Naive thymus-derived CD4-positive, alpha-beta T cell (primary cell): Measurements from ENCODE around the gene SQSTM1. TPM values are rescaled to one million over a fixed set of nuclear protein-coding genes. Genes with fewer than 3 reads are reported as not detected.

Source experiments
- ATAC-seq: fragments of 150-1000 bp; cut with Tn5 transposase; 2 replicates; pipeline ENCODE4 v1.10.0; 2021; ENCODE audit warnings: mild to moderate bottlenecking, moderate library complexity
- CTCF ChIA-PET: fragments of 350-600 bp; sonication (Branson Sonifier 250); formaldehyde crosslinking; loops from one replicate; lab custom pipeline; 2021; ENCODE audit warnings: antibody characterized with exemption; lab: Charles Lee
- POLR2A ChIA-PET: fragments of 350-600 bp; sonication (Branson Sonifier 250); formaldehyde crosslinking; loops from one replicate; lab custom pipeline; 2021; ENCODE audit warnings: antibody characterized with exemption, inconsistent platforms; lab: Charles Lee
- DNase-seq, 9 donors: peaks; one replicate each; pipeline versions ENCODE4 v3.0.0 to v3.0.0-alpha.2; 2020 to 2022; ENCODE audit warnings: mixed read lengths in 1 of 9
- H3K27ac ChIP-seq: one replicate; pipeline ENCODE4 v1.7.0; 2013; ENCODE audit warnings: mild to moderate bottlenecking, low read depth, low read length, moderate library complexity
- H3K27me3 ChIP-seq, 2 donors: one replicate each; pipeline ENCODE4 v1.7.0; 2013; ENCODE audit warnings: low read length in 2 of 2, mild to moderate bottlenecking in 2 of 2, moderate library complexity in 2 of 2; ENCODE audit not compliant: control insufficient read depth in 2 of 2, insufficient read depth in 2 of 2
- H3K36me3 ChIP-seq, 3 experiments: 1 replicate in 2 of 3; 2 replicates in 1 of 3; pipeline ENCODE4 v1.7.0; 2013; ENCODE audit warnings: low read length in 3 of 3, mild to moderate bottlenecking in 3 of 3, moderate library complexity in 1 of 3; ENCODE audit not compliant: insufficient read depth in 3 of 3, control insufficient read depth in 2 of 3
- H3K4me1 ChIP-seq, 2 donors: one replicate each; pipeline ENCODE4 v1.7.0; 2013; ENCODE audit warnings: low read length in 2 of 2, mild to moderate bottlenecking in 2 of 2, moderate library complexity in 1 of 2; ENCODE audit not compliant: control insufficient read depth in 2 of 2, insufficient read depth in 2 of 2
- H3K4me3 ChIP-seq: 2 replicates; pipeline ENCODE4 v1.7.0; 2013; ENCODE audit warnings: mild to moderate bottlenecking, low read length
- H3K9me3 ChIP-seq, 3 experiments: 1 replicate in 2 of 3; 2 replicates in 1 of 3; pipeline ENCODE4 v1.7.0; 2013; ENCODE audit warnings: low read length in 3 of 3; ENCODE audit not compliant: control insufficient read depth in 2 of 3
- H3K27ac Mint-ChIP-seq, 9 donors: one replicate each; pipeline ENCODE4 v1.8.0; 2020 to 2022; ENCODE audit warnings: mixed read lengths in 9 of 9, mild to moderate bottlenecking in 8 of 9, moderate library complexity in 5 of 9, inconsistent platforms in 2 of 9
- H3K27me3 Mint-ChIP-seq, 5 donors: one replicate each; pipeline ENCODE4 v1.8.0; 2021 to 2022; ENCODE audit warnings: mixed read lengths in 5 of 5, mild to moderate bottlenecking in 1 of 5
- H3K36me3 Mint-ChIP-seq, 5 donors: one replicate each; pipeline ENCODE4 v1.8.0; 2020 to 2022; ENCODE audit warnings: mixed read lengths in 5 of 5, mild to moderate bottlenecking in 3 of 5, inconsistent platforms in 1 of 5
- H3K4me1 Mint-ChIP-seq, 7 donors: one replicate each; pipeline ENCODE4 v1.8.0; 2020 to 2022; ENCODE audit warnings: mixed read lengths in 7 of 7, mild to moderate bottlenecking in 3 of 7, inconsistent platforms in 1 of 7
- H3K4me3 Mint-ChIP-seq, 10 donors: one replicate each; pipeline ENCODE4 v1.8.0; 2020 to 2022; ENCODE audit warnings: mild to moderate bottlenecking in 10 of 10, mixed read lengths in 10 of 10, moderate library complexity in 6 of 10, inconsistent platforms in 2 of 10
- H3K9me3 Mint-ChIP-seq, 11 donors: one replicate each; pipeline ENCODE4 v1.8.0; 2020 to 2022; ENCODE audit warnings: mixed read lengths in 11 of 11, mild to moderate bottlenecking in 4 of 11, inconsistent platforms in 1 of 11, moderate library complexity in 1 of 11
- intact Hi-C, 2 donors: fragments of 100-400 bp; cut with micrococcal nuclease; formaldehyde crosslinking; loops; one replicate each; pipeline ENCODE4 v1.15.1; 2023
- polyA plus RNA-seq, 2 donors: library from polyadenylated mRNA; unstranded; fragments of 300-500 nt; fragmentation: Illumina TruSeq; gene quantifications; one replicate each; pipeline ENCODE4 v1.2.3, GENCODE V29; 2021
- total RNA-seq, 6 experiments: library from RNA in 5 of 6; stranded (reverse) in 5 of 6; gene quantifications; 1 replicate in 5 of 6; 2 replicates in 1 of 6; pipeline ENCODE4 v1.2.3 and lab custom pipeline; 2021 to 2026

Gene SQSTM1
- total and polyA plus RNA-seq, 7 experiments from 2014 or later = 129 to 309 (median 222) TPM

- Histone ChIP-seq H3K4me1 (peaks cover 24 to 28% of the 10 kb centered on the region in 2 donors), H3K9me3 (no peaks in the 10 kb centered on the region), H3K36me3 (no peaks in the 10 kb centered on the region), H3K27ac (peak overlapping the region; percentile 45), H3K27me3 (no peaks in the 10 kb centered on the region), H3K4me3 (no peak overlapping the region)
- CTCF ChIA-PET = interaction anchor here (0.5 to 1.7 kb wide), 4 partner anchors 10 to 523 kb away, joined by 3 to 5 read pairs (median 4); partner anchors contain the start of gene MAML1
- H3K27me3 Mint-ChIP-seq = no peaks in the 10 kb centered on the region
- POLR2A ChIA-PET = interaction anchor here (1.0 to 2.3 kb wide), 6 partner anchors 29 to 169 kb away, joined by 3 to 8 read pairs (median 5); partner anchors contain the start of genes HNRNPH1, MAML1 and MRNIP
- no peak for ATAC-seq
- H3K36me3 Mint-ChIP-seq = peaks cover 0 to 4% (median 0%) of the 10 kb centered on the region in 5 donors
- H3K9me3 Mint-ChIP-seq = peaks cover 0 to 6% (median 0%) of the 10 kb centered on the region in 11 donors
- peaks cover 20 to 33% (median 27%) of the 10 kb centered on the region in 7 donors for H3K4me1 Mint-ChIP-seq
- H3K27ac Mint-ChIP-seq = peak overlapping the region in 6 of 9 donors; percentile 75 to 86 (median 82)
- no peak for DNase-seq
- intact Hi-C loops = no loop called here
- H3K4me3 Mint-ChIP-seq = peak overlapping the region in 9 of 10 donors; percentile 43 to 79 (median 61)
These were observed 27.9 kb upstream of the SQSTM1 start for GRCh38 chr5:179792612-179793467.

GRCh38 chr5:179793468-179794139 is 27.1 kb upstream of the SQSTM1 start, which contains the start of gene LTC4S:
TSS of gene LTC4S (plus strand) at chr5:179793986. CDS start at chr5:179794081, 95 bp downstream.
- Histone ChIP-seq H3K4me1 (peaks cover 24 to 28% of the 10 kb centered on the region in 2 donors), H3K36me3 (peaks cover 0 to 7% (median 0%) of the 10 kb centered on the region in 3 experiments), H3K27ac (peak within 1 kb of the TSS; percentile 68), H3K27me3 (no peaks in the 10 kb centered on the region), H3K9me3 (no peaks in the 10 kb centered on the region), H3K4me3 (peak within 1 kb of the TSS; percentile 48)
- peaks cover 0 to 6% (median 0%) of the 10 kb centered on the region in 11 donors for H3K9me3 Mint-ChIP-seq
- H3K27me3 Mint-ChIP-seq = no peaks in the 10 kb centered on the region
- H3K27ac Mint-ChIP-seq = peak within 1 kb of the TSS; percentile 42 to 91 (median 81)
- DNase-seq = peak in 6 of 9 donors; percentile 30 to 50 (median 48)
- H3K36me3 Mint-ChIP-seq = peaks cover 0 to 4% (median 0%) of the 10 kb centered on the region in 5 donors
- H3K4me3 Mint-ChIP-seq = peak within 1 kb of the TSS; percentile 47 to 83 (median 65)
- peak; percentile 62 for ATAC-seq
- CTCF ChIA-PET = interaction anchor here (0.6 to 4.3 kb wide), 4 partner anchors 11 to 773 kb away, joined by 3 to 36 read pairs (median 4); partner anchors contain the start of gene MAML1
- H3K4me1 Mint-ChIP-seq = peaks cover 20 to 33% (median 27%) of the 10 kb centered on the region in 7 donors
- POLR2A ChIA-PET = interaction anchor here (0.6 to 2.3 kb wide), 10 partner anchors 9 to 170 kb away, joined by 3 to 8 read pairs (median 6); partner anchors contain the start of genes HNRNPH1, MAML1 and MRNIP
- intact Hi-C loops = no loop called here

GRCh38 chr5:179794171-179794570 is 26.5 kb upstream of the SQSTM1 start:
- POLR2A ChIA-PET = interaction anchor here (0.6 to 2.3 kb wide), 11 partner anchors 9 to 171 kb away, joined by 3 to 8 read pairs (median 5); partner anchors contain the start of genes HNRNPH1, MAML1 and MRNIP
- no peaks in the 10 kb centered on the region for H3K9me3 ChIP-seq
- DNase-seq (no peak), ATAC-seq (no peak)
- H3K36me3 Mint-ChIP-seq = peaks cover 0 to 5% (median under 1%) of the 10 kb centered on the region in 5 donors
- intact Hi-C loops = no loop called here
- H3K36me3 ChIP-seq = peaks cover 0 to 12% (median 0%) of the 10 kb centered on the region in 3 experiments
- CTCF ChIA-PET = interaction anchor here (0.6 to 4.3 kb wide), 4 partner anchors 11 to 773 kb away, joined by 3 to 36 read pairs (median 4); partner anchors contain the start of gene MAML1
- H3K9me3 Mint-ChIP-seq = peaks cover 0 to 6% (median 0%) of the 10 kb centered on the region in 11 donors
- H3K27me3 ChIP-seq = no peaks in the 10 kb centered on the region
- peak overlapping the region in 7 of 9 donors; percentile 65 to 91 (median 81) for H3K27ac Mint-ChIP-seq
- peaks cover 20 to 33% (median 27%) of the 10 kb centered on the region in 7 donors for H3K4me1 Mint-ChIP-seq
- peaks cover 24 to 28% of the 10 kb centered on the region in 2 donors for H3K4me1 ChIP-seq
- H3K27me3 Mint-ChIP-seq = no peaks in the 10 kb centered on the region
- H3K4me3 ChIP-seq = peak overlapping the region; percentile 25
- H3K27ac ChIP-seq = peak overlapping the region; percentile 45
- peak overlapping the region; percentile 32 to 83 (median 62) for H3K4me3 Mint-ChIP-seq

DNA sequence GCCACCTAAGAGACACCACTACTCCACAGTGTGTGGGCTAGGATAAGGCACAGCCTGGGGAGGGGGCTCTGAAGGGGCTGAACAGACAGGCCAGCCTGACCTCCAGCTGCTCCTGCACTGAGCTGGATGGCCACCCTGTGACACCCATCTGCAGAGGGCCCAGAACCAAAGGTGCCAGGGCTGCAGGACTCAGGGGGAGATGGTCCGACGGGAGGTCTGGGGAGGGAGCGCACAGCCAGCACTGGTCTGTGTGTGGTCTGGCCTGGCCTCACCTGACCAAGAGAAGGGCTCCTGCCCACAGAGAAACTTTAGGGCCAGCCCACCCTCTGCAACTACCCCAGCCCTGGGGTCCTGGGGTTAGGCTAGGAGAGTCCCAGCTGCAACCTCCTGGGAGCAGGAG is 26.1 kb upstream of the SQSTM1 start:
- H3K36me3 Mint-ChIP-seq = peaks cover 0 to 7% (median 3%) of the 10 kb centered on the region in 5 donors
- Histone ChIP-seq H3K27ac (peak overlapping the region; percentile 68), H3K9me3 (no peaks in the 10 kb centered on the region), H3K36me3 (peaks cover 0 to 16% (median 0%) of the 10 kb centered on the region in 3 experiments), H3K4me3 (peak overlapping the region; percentile 48), H3K4me1 (peaks cover 24 to 28% of the 10 kb centered on the region in 2 donors), H3K27me3 (no peaks in the 10 kb centered on the region)
- peak overlapping the region in 5 of 9 donors; percentile 22 to 86 (median 76) for H3K27ac Mint-ChIP-seq
- no peak for ATAC-seq
- H3K4me3 Mint-ChIP-seq = peak overlapping the region; percentile 32 to 83 (median 62)
- ChIA-PET POLR2A (interaction anchor here (0.7 to 2.3 kb wide), 9 partner anchors 8 to 235 kb away, joined by 3 to 8 read pairs (median 4); partner anchors contain the start of genes HNRNPH1, MAML1 and SQSTM1), CTCF (interaction anchor here (1.6 to 4.3 kb wide), 3 partner anchors 12 to 67 kb away, joined by 3 to 36 read pairs (median 5); no protein-coding TSS in a partner anchor)
- no peaks in the 10 kb centered on the region for H3K27me3 Mint-ChIP-seq
- H3K9me3 Mint-ChIP-seq = peaks cover 0 to 6% (median 0%) of the 10 kb centered on the region in 11 donors
- intact Hi-C loops = no loop called here
- DNase-seq = no peak
- peaks cover 20 to 33% (median 28%) of the 10 kb centered on the region in 7 donors for H3K4me1 Mint-ChIP-seq

- peaks cover 0 to 9% (median 3%) of the 10 kb centered on the region in 5 donors for H3K36me3 Mint-ChIP-seq
- H3K4me3 ChIP-seq = peak overlapping the region; percentile 48
- ChIA-PET CTCF (interaction anchor here (0.6 to 4.3 kb wide), 4 partner anchors 32 to 234 kb away, joined by 3 to 36 read pairs (median 4); no protein-coding TSS in a partner anchor), POLR2A (interaction anchor here (0.7 to 2.9 kb wide), 10 partner anchors 8 to 236 kb away, joined by 3 to 8 read pairs (median 4); partner anchors contain the start of genes HNRNPH1, MAML1 and SQSTM1)
- no peaks in the 10 kb centered on the region for H3K9me3 ChIP-seq
- peak in 1 of 9 donors; percentile 28 for DNase-seq
- peak overlapping the region; percentile 32 to 83 (median 62) for H3K4me3 Mint-ChIP-seq
- H3K27ac Mint-ChIP-seq = peak overlapping the region in 3 of 9 donors; percentile 31 to 76 (median 65)
- peaks cover 24 to 28% of the 10 kb centered on the region in 2 donors for H3K4me1 ChIP-seq
- peaks cover 0 to 21% (median 0%) of the 10 kb centered on the region in 3 experiments for H3K36me3 ChIP-seq
- peaks cover 20 to 33% (median 30%) of the 10 kb centered on the region in 7 donors for H3K4me1 Mint-ChIP-seq
- ATAC-seq = no peak
- no peaks in the 10 kb centered on the region for H3K27me3 ChIP-seq
- no peaks in the 10 kb centered on the region for H3K27me3 Mint-ChIP-seq
- intact Hi-C loops = loop anchor here (5.0 kb wide), 4 partner anchors 98 to 1643 kb away; partner anchors contain the start of genes CANX (in 1 of the 2), HNRNPH1 (in 1 of the 2) and NHP2 (in 1 of the 2)
- H3K9me3 Mint-ChIP-seq = peaks cover 0 to 6% (median 0%) of the 10 kb centered on the region in 11 donors
- peak overlapping the region; percentile 68 for H3K27ac ChIP-seq
These were observed 25.4 kb upstream of the SQSTM1 start for GRCh38 chr5:179795049-179795862.
